Esophagus muscularis mucosa (tissue), 4 donors: ENCODE results near the gene MAD2L2. TPM values are rescaled to one million over a fixed set of nuclear protein-coding genes. Genes with fewer than 3 reads are reported as not detected.

ENCODE experiments used
- DNase-seq: peaks from one replicate; pipeline ENCODE4 v3.0.0-alpha.2; 2017; ENCODE audit errors: extremely low spot score
- H3K27ac ChIP-seq, 4 donors: fragments of 200-600 bp; sonication (generic); replicated peaks in 1 of 4; 1 replicate in 3 of 4; 2 replicates in 1 of 4; pipeline ENCODE4 v1.5.1; 2016 to 2019; ENCODE audit warnings: mild to moderate bottlenecking in 1 of 4
- H3K27me3 ChIP-seq, 4 donors: fragments of 200-600 bp; sonication (generic); one replicate each; pipeline versions ENCODE4 v1.5.1 to v1.6.0; 2016 to 2019
- H3K36me3 ChIP-seq, 4 donors: fragments of 200-600 bp; sonication (generic); one replicate each; pipeline ENCODE4 v1.5.1; 2016 to 2019
- H3K4me1 ChIP-seq, 4 donors: fragments of 200-600 bp; sonication (generic); one replicate each; pipeline ENCODE4 v1.5.1; 2016 to 2019
- H3K4me3 ChIP-seq, 4 donors: fragments of 200-600 bp; sonication (generic); 1 replicate in 2 of 4; 2 replicates in 2 of 4; pipeline ENCODE4 v1.5.1; 2016 to 2019; ENCODE audit warnings: mild to moderate bottlenecking in 4 of 4, moderate library complexity in 1 of 4
- H3K9me3 ChIP-seq, 4 donors: fragments of 200-600 bp; sonication (generic); 1 replicate in 3 of 4; 2 replicates in 1 of 4; pipeline ENCODE4 v1.5.1; 2016 to 2019
- EP300 ChIP-seq: sonication (generic); formaldehyde crosslinking; IDR thresholded peaks from one replicate; pipeline ENCODE4 v1.6.1; 2017; ENCODE audit warnings: antibody characterized with exemption
- POLR2A ChIP-seq: fragments of 450-650 bp; IDR thresholded peaks from one replicate; pipeline ENCODE4 v1.6.1; 2017; ENCODE audit warnings: antibody characterized with exemption, moderate library complexity, mild to moderate bottlenecking, low read depth
- POLR2AphosphoS5 ChIP-seq, 2 donors: sonication (generic); formaldehyde crosslinking; IDR thresholded peaks; one replicate each; pipeline ENCODE4 v1.6.1; 2017; ENCODE audit warnings: antibody characterized with exemption in 2 of 2
- WGBS: methylation state at CpG from one replicate; pipeline ENCODE4 v1.1.5; 2018; 5-methylcytosine and 5-hydroxymethylcytosine counted together
- intact Hi-C: fragments of 100-400 bp; cut with DNase I; formaldehyde crosslinking; loops from one replicate; pipeline ENCODE4 v1.15.1; 2023
- total RNA-seq, 4 donors: library from RNA; depleted of rRNA; stranded (reverse); fragments of >200 nt; gene quantifications; one replicate each; pipeline versions ENCODE4 v1.1.0 to v1.2.1, GENCODE V29; 2016
- TF ChIP-seq, protein P1 (sequence below), 3 experiments: fragments of 200-600 bp in 2 of 3; fragments of 450-650 bp in 1 of 3; sonication (generic) in 2 of 3; IDR thresholded peaks; one replicate each; pipeline ENCODE4 v1.5.1; 2017 to 2019; ENCODE audit warnings: antibody characterized with exemption in 3 of 3, mild to moderate bottlenecking in 2 of 3, moderate library complexity in 1 of 3

The MAD2L2 gene
- total RNA-seq, 4 donors from 2014 or later, result 31.6 to 51.7 (median 42.4) TPM

GRCh38 chr1:11688506-11688905, 7.6 kb upstream of the MAD2L2 start:
- Histone ChIP-seq H3K36me3 (no peaks in the 10 kb centered on the region), H3K27ac (no peak overlapping the region), H3K4me1 (peaks cover 8 to 33% (median 31%) of the 10 kb centered on the region in 4 donors), H3K27me3 (peaks cover 5 to 81% (median 30%) of the 10 kb centered on the region in 4 donors), H3K4me3 (no peak overlapping the region), H3K9me3 (no peaks in the 10 kb centered on the region)
- intact Hi-C loops, result no loop called here
- 95% methylated on average over 4 of the region's 4 CpGs for WGBS
- no peak for DNase-seq
- TF ChIP-seq, protein P1, sequence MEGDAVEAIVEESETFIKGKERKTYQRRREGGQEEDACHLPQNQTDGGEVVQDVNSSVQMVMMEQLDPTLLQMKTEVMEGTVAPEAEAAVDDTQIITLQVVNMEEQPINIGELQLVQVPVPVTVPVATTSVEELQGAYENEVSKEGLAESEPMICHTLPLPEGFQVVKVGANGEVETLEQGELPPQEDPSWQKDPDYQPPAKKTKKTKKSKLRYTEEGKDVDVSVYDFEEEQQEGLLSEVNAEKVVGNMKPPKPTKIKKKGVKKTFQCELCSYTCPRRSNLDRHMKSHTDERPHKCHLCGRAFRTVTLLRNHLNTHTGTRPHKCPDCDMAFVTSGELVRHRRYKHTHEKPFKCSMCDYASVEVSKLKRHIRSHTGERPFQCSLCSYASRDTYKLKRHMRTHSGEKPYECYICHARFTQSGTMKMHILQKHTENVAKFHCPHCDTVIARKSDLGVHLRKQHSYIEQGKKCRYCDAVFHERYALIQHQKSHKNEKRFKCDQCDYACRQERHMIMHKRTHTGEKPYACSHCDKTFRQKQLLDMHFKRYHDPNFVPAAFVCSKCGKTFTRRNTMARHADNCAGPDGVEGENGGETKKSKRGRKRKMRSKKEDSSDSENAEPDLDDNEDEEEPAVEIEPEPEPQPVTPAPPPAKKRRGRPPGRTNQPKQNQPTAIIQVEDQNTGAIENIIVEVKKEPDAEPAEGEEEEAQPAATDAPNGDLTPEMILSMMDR (IDR thresholded peaks at IDR 0.05), result no peak
- TF ChIP-seq POLR2AphosphoS5 (IDR thresholded peaks at IDR 0.05) (no peak), EP300 (no peak), POLR2A (no peak)

GRCh38 chr1:11685210-11685752, 4.3 kb upstream of the MAD2L2 start:
- intact Hi-C loops, result no loop called here
- Histone ChIP-seq H3K4me3 (no peak overlapping the region), H3K27me3 (peaks cover 0 to 51% (median 6%) of the 10 kb centered on the region in 4 donors), H3K36me3 (no peaks in the 10 kb centered on the region), H3K27ac (no peak overlapping the region), H3K9me3 (no peaks in the 10 kb centered on the region), H3K4me1 (peaks cover 6 to 13% (median 11%) of the 10 kb centered on the region in 4 donors)
- 85% methylated on average over 7 of the region's 7 CpGs for WGBS
- TF ChIP-seq, protein P1 (IDR thresholded peaks at IDR 0.05), result no peak
- TF ChIP-seq POLR2A (no peak), EP300 (no peak), POLR2AphosphoS5 (IDR thresholded peaks at IDR 0.05) (no peak)
- DNase-seq, result no peak

DNA sequence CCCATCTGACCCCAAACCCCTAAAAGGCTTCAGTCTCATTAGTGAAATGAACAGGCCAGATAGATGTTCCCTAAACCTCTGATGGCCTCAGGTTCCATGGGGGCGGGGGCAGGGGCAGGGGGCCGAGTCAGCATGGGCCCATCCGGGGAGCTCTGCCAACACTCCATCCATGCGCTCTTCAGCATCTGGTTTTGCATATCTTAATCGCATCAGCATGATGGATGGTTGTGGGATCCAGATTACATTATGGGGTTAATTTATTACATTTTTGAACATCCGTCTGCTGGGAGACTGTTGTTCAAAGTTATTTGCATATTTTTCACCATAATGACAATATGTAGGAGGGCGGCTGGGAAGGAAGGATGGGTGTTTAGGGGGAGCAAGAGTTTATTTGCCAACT, 3.1 kb upstream of the MAD2L2 start:
- Histone ChIP-seq H3K4me3 (no peak overlapping the region), H3K27me3 (peaks cover 0 to 39% (median 3%) of the 10 kb centered on the region in 4 donors), H3K27ac (no peak overlapping the region), H3K4me1 (peaks cover 10 to 24% (median 22%) of the 10 kb centered on the region in 4 donors), H3K36me3 (no peaks in the 10 kb centered on the region), H3K9me3 (no peaks in the 10 kb centered on the region)
- TF ChIP-seq, protein P1 (IDR thresholded peaks at IDR 0.05), result no peak
- no peak for TF ChIP-seq POLR2AphosphoS5 (IDR thresholded peaks at IDR 0.05)
- TF ChIP-seq EP300, result no peak
- TF ChIP-seq POLR2A, result no peak
- intact Hi-C loops, result no loop called here
- DNase-seq, result no peak
- WGBS, result 38% methylated on average over 3 of the region's 7 CpGs

DNA sequence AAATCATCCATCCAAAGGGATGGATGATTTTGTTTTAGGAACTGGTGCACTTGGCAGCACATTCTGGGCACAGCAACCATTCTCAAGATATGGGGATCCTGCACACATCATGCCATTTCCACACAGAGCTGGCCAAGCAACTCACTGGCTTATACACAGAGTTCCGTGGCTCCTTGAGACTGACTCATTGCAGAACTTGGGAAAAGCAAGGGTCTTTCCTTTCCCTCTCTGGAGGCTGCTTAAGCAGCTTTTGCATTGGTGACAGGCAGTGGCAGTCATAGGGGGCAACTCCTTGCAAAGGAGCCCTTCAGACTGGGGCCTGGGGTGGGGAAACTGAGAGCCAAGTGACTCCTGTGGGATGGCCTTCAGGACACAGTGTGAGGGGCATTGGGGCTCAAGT, 1.9 kb upstream of the MAD2L2 start:
- 67% methylated on average over 1 of the region's 1 CpG for WGBS
- Histone ChIP-seq H3K9me3 (no peaks in the 10 kb centered on the region), H3K27me3 (peaks cover 0 to 27% (median 0%) of the 10 kb centered on the region in 4 donors), H3K36me3 (peaks cover 0 to 5% (median 0%) of the 10 kb centered on the region in 4 donors), H3K27ac (no peak overlapping the region), H3K4me1 (peaks cover 10 to 30% (median 25%) of the 10 kb centered on the region in 4 donors), H3K4me3 (no peak overlapping the region)
- intact Hi-C loops, result no loop called here
- TF ChIP-seq POLR2A (no peak), POLR2AphosphoS5 (IDR thresholded peaks at IDR 0.05) (no peak), EP300 (no peak)
- TF ChIP-seq, protein P1 (IDR thresholded peaks at IDR 0.05), result no peak
- DNase-seq, result no peak

- no peak overlapping the region for H3K27ac ChIP-seq
- H3K36me3 ChIP-seq, result peaks cover 0 to 10% (median 2%) of the 10 kb centered on the region in 4 donors
- 52% methylated on average over 7 of the region's 7 CpGs for WGBS
- TF ChIP-seq EP300 (no peak), POLR2A (no peak)
- no peaks in the 10 kb centered on the region for H3K9me3 ChIP-seq
- DNase-seq, result no peak
- peaks cover 0 to 22% (median 0%) of the 10 kb centered on the region in 4 donors for H3K27me3 ChIP-seq
- H3K4me1 ChIP-seq, result peaks cover 10 to 30% (median 25%) of the 10 kb centered on the region in 4 donors
- intact Hi-C loops, result no loop called here
- no peak overlapping the region for H3K4me3 ChIP-seq
Measured at GRCh38 chr1:11682287-11682771, 1.4 kb upstream of the MAD2L2 start.
